ENCODE results near the gene HSPB6.
"Not testable (repeated sequence)": the region's sequence is repeated elsewhere in the genome, so short reads cannot be mapped to it uniquely, and the experiment has no call there.

The HSPB6 gene, protein sequence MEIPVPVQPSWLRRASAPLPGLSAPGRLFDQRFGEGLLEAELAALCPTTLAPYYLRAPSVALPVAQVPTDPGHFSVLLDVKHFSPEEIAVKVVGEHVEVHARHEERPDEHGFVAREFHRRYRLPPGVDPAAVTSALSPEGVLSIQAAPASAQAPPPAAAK

GRCh38 chr19:35756377-35757230 lies at the start of gene HSPB6:
HSPB6 (minus strand) TSS chr19:35757029; CDS start chr19:35757008, 21 bp downstream.
- DNase-seq (ENCODE audit: low spot score) = no peak

DNA sequence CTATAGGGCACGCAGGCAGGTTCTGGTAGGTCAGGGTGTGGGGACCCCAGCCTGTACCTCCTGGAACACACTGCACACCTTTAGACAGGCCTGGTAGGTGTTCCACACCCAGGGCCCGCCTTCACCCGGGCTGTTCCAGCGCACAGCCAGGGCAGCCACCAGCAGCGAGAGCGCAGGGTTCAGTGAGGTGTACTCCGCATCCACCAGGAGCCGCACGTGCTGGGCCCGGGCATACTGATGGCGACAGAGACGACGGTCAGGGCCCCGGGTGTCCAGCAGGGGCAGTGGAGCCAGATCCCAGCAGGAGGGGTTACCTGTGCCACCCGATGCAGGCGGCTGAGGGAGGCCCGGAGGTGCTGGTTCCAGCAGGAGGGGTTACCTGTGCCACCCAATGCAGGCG lies 49.8 kb upstream of the HSPB6 start:
- no peak for DNase-seq (ENCODE audit: low spot score)

DNA sequence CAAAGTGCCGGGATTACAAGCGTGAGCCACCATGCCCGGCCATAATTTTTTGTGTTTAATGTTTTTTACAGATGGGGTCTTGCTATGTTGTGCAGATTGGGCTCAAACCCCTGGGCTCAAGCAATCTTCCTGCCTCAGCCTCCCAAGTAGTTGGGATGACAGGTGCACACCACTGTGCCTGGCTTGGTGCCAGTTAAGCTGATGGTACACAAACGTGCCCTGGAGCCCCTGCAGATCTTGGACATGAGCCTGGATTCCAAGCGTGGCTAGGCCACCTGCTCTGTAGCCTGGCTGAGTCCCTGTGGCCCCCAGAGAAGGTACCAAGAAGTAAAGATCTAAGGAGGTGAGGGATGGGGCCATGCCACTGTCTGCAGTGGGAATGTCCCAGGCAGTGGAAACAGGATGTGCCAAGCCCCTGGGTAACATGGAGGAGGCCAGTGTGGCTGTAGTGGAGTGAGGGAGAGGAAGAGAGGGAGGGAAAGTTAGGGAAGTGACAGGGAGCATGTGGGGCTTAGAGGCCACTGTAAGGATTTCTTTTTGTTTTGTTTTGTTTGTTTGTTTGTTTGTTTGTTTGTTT lies 48.8 kb upstream of the HSPB6 start:
- no peak for DNase-seq (ENCODE audit: low spot score)

GRCh38 chr19:35801828-35802227 lies 45.0 kb upstream of the HSPB6 start:
- DNase-seq (ENCODE audit: low spot score) = no peak

DNA sequence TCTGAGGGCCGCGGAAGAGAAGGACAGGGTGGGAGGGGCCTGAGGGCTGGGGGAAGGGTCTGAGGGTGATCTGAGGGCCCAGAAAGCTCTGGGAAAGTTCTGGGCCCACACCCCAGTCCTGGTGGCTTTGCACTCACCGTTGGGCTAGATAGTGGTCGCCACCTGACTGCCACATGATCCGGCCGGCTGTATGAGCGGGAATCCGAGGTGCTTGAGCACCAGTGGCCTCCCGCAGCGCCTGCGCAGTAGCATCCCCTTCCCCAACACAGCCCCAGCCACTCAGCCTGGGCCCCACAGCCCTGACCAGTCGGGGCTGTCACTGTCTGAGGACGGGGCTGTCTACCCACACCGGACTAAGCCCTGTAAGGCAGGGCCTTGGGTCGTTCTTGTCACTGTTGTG lies 40.8 kb upstream of the HSPB6 start:
- DNase-seq (ENCODE audit: low spot score) = no peak

DNA sequence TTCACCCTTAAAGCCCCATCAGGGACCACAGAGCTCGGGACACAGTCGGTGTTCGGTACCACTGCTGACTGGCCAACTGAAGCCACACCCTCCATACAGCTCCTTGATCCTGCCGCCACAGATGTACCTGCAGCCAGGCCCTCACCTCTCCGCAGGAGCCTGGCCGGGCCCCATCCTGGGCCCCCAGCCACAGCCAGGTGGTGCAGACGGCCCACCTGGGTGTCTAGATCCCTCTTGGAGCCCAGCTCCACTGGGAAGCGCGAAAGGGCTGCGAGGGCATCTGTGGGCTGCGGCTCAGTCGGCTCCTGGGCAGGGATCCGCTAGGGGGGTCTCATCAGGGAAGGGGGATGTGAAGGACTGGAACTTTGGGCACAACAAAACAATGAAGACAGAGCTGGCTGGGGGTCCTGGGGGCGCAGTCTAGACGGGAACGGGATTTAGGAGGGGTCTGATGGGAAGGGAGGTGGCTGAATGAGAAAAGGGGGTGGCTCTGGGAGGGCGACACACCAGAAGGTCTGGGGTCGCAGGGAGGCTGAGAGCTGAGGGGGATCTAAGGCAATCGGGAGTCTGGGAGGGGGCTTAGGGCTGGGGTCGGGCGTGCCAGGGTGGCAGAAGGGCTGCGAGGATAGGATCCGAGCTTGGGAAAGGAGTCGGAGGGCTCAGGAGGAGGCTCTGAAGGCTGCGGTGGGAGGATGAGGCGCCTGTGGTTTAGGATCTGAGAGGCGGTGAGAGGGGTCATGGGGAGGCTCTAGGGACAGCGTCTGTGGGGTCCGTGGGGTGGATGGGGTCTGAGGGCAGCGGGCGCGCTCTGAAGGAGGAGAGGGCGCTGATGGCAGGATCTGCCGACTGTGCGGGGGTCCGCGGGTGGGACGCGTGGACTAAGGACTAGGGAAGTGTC lies 40.1 kb upstream of the HSPB6 start:
- DNase-seq (ENCODE audit: low spot score) = no peak

DNA sequence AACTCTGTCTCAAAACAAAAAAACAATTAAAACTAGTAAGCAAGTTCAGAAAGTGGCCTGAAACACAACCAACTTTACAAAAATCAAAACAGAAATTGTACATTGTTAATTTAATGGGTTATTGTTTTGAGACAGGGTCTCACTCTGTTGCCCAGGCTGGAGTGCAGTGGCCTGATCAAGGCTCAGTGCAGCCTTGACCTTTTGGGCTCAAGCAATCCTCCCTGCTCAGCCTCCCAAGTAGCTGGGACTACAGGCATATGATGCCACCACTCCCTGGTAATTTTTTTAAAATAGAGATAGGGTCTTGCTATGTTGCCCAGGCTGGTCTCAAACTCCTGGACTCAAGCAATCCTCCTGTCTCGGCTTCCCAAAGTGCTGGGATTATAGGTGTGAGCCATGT lies 38.7 kb upstream of the HSPB6 start:
- DNase-seq (ENCODE audit: low spot score) = not testable (repeated sequence)

GRCh38 chr19:35793381-35794165 lies 36.7 kb upstream of the HSPB6 start:
- DNase-seq (ENCODE audit: low spot score) = no peak

- no peak for DNase-seq (ENCODE audit: low spot score)
These were observed 36.1 kb upstream of the HSPB6 start for GRCh38 chr19:35792888-35793287.

DNA sequence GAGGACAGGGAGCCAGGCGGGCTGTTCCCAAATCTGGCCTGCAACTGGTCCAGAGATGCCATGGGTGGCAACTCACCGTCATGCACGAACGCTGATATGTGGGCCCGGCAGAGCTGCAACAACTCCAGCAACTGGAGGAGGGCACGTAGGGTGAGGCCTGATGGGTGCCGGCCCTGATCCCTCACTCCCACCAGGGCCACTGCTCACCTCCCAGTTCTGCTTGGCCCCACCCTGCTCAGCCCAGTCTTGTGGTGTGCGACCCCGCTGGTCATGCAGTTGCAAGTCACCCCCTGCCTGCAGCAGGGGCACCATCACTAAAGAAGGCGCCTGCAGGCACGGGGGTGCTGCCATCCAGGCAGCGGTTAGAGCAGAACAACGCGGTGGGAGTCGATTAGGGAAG lies 35.5 kb upstream of the HSPB6 start:
- no peak for DNase-seq (ENCODE audit: low spot score)

GRCh38 chr19:35791814-35792279 lies 35.0 kb upstream of the HSPB6 start:
- no peak for DNase-seq (ENCODE audit: low spot score)

DNA sequence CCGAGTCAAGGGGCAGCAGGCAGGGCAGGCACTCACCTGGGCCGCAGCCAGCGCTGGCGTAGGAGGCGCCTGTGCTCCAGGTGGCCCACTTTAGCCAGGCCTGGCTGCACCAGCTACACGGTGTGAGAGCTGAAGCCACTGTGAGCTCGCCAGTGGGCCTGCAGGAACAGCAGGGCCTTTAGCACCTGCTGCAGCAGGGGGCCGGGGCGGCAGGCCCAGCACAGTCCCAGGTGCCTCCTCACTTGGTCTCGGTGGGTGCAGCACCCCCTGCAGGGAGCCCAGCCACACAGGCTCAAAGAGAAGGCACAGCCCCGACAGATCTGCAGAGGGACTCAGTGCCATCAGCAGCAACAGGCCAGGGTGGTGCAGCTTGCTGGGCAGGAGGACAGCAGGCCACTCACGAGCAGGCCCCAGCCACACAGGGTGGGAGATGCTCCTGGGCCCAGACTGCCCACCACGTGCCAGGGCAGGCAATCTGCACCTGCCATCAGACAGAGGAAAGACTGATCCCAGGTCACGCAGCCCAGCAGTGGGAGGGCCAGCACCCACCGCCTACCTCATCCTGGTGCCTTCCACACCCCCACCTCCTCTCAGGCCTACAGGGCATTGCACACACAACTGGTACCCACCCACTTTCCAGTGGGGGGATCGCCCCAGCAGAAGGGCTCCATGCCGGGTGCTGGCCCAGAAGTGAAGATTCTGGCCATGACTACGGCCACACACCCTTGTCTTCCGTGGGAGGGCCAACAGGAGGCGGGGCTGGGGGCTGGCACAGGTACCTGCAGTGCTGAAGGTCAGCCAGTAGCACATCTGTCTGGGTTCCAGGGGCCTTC lies 34.4 kb upstream of the HSPB6 start:
- DNase-seq (ENCODE audit: low spot score) = no peak

DNA sequence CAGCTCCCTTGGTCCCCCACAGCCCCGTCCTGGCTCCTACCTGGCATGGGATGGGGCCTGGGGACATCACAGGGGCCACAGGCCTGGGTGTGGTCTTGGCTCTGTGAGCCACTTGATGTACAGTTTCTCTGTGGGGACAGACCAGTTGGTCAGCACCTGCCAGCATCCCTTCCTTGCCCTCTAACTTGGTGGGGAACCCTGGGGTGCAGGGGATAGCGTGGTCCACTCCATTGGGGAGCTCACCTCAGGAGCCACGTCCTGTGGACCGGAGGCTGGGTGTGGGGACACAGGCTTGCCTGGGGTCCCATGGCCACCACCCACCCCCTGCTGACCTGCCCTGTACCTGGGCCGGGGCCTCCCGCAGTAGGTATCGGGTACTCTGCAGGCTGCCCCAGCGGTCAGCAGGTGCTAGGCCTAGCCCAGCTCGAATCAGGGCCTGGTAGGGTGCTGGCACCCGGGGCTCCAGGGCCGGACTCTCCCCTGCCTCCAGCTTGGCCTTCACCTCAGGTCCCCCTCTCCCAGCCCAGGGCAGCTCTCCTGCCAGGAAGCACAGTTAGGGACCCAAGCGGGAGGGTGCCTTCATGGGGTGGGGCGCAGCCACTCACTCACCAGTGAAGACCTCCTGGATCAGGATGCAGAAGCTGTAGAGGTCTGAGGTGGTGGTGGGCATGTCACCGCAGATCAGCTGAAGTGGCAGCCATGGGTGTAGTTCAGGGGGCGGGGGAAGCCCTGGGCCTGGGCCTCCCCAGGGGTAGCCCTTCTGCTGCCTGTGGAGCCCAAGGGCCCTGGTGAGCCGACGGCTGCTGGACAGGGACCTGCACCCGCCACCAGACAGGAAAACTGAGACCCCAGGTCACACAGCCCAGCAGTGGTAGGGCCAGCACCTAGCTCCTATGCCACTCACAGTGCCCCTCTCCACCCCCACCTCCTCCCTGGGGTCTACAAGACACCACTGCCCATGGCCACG lies 33.4 kb upstream of the HSPB6 start:
- DNase-seq (ENCODE audit: low spot score) = no peak

- no peak for DNase-seq (ENCODE audit: low spot score)
These were observed 32.6 kb upstream of the HSPB6 start for GRCh38 chr19:35789195-35789977.

- no peak for DNase-seq (ENCODE audit: low spot score)
These were observed 31.6 kb upstream of the HSPB6 start for GRCh38 chr19:35788205-35788960.

GRCh38 chr19:35787227-35787799 lies 30.5 kb upstream of the HSPB6 start:
- DNase-seq (ENCODE audit: low spot score) = no peak
